HG03108 (cell line): ENCODE data around the gene ADAMTS17.

Source experiments
- ATAC-seq: cut with Tn5 transposase; IDR thresholded peaks from one replicate; pipeline ENCODE4 v1.9.1; 2021; ENCODE audit warnings: moderate library complexity; ENCODE audit not compliant: unreplicated experiment

The ADAMTS17 gene

GRCh38 chr15:100033140-100033857 lies 308.5 kb downstream of the ADAMTS17 start:
- ATAC-seq = no peak

GRCh38 chr15:100032358-100033085 lies 309.3 kb downstream of the ADAMTS17 start:
- no peak for ATAC-seq

GRCh38 chr15:100031665-100032357 lies 310.0 kb downstream of the ADAMTS17 start:
- ATAC-seq = no peak

GRCh38 chr15:100030586-100031229 lies 311.1 kb downstream of the ADAMTS17 start:
- ATAC-seq = no peak

- ATAC-seq = no peak
These were observed 311.8 kb downstream of the ADAMTS17 start for GRCh38 chr15:100029868-100030479.

- ATAC-seq = no peak
These were observed 312.7 kb downstream of the ADAMTS17 start for GRCh38 chr15:100029045-100029444.

- no peak for ATAC-seq
These were observed 315.7 kb downstream of the ADAMTS17 start for GRCh38 chr15:100026041-100026440.

- ATAC-seq = no peak
These were observed 319.0 kb downstream of the ADAMTS17 start for GRCh38 chr15:100022806-100023205.

- no peak for ATAC-seq
These were observed 319.4 kb downstream of the ADAMTS17 start for GRCh38 chr15:100022391-100022790.

GRCh38 chr15:100021653-100022052 lies 320.1 kb downstream of the ADAMTS17 start:
- no peak for ATAC-seq

- ATAC-seq = no peak
These were observed 321.2 kb downstream of the ADAMTS17 start for GRCh38 chr15:100020614-100021013.

GRCh38 chr15:100020189-100020588 lies 321.6 kb downstream of the ADAMTS17 start:
- no peak for ATAC-seq

- no peak for ATAC-seq
These were observed 322.2 kb downstream of the ADAMTS17 start for GRCh38 chr15:100019601-100020000.

- no peak for ATAC-seq
These were observed 323.6 kb downstream of the ADAMTS17 start for GRCh38 chr15:100018191-100018590.

GRCh38 chr15:100017140-100017539 lies 324.6 kb downstream of the ADAMTS17 start:
- ATAC-seq = no peak

GRCh38 chr15:100016632-100017031 lies 325.1 kb downstream of the ADAMTS17 start:
- ATAC-seq = no peak

- no peak for ATAC-seq
These were observed 330.5 kb downstream of the ADAMTS17 start for GRCh38 chr15:100011235-100011634.

- no peak for ATAC-seq
These were observed 332.4 kb downstream of the ADAMTS17 start for GRCh38 chr15:100009372-100009771.

GRCh38 chr15:100008258-100008657 lies 333.5 kb downstream of the ADAMTS17 start:
- ATAC-seq = no peak

GRCh38 chr15:100007609-100008008 lies 334.2 kb downstream of the ADAMTS17 start:
- no peak for ATAC-seq

GRCh38 chr15:100005715-100006114 lies 336.1 kb downstream of the ADAMTS17 start:
- ATAC-seq = no peak
